A673 (cell line): ENCODE results near the gene RALGAPA2. TPM values are rescaled to one million over a fixed set of nuclear protein-coding genes. Genes with fewer than 3 reads are reported as not detected.

ENCODE experiments used
- BruUV-seq: library from RNA; stranded (reverse); fragments of 400-500 nt; replicated peaks from 2 replicates; lab custom pipeline; 2021; lab: Mats Ljungman, UMichigan
- CTCF ChIA-PET: fragments of 300-600 bp; sonication (Branson Sonifier 250); formaldehyde crosslinking; loops from one replicate; lab custom pipeline; 2022; ENCODE audit warnings: antibody characterized with exemption; lab: Charles Lee
- POLR2A ChIA-PET: fragments of 300-600 bp; sonication (Branson Sonifier 250); formaldehyde crosslinking; loops from one replicate; lab custom pipeline; 2022; ENCODE audit warnings: antibody characterized with exemption; ENCODE audit not compliant: low non-redundant PET; lab: Charles Lee
- DNase-seq: peaks from one replicate; pipeline ENCODE4 v3.0.0-alpha.2; 2015; ENCODE audit warnings: low spot score
- H3K27ac ChIP-seq: fragments of 200-600 bp; sonication (generic); 2 replicates; pipeline ENCODE4 v1.5.1; 2016; ENCODE audit warnings: mixed run types, low read depth, mild to moderate bottlenecking, mixed read lengths, antibody characterized with exemption, low read length; ENCODE audit not compliant: poor library complexity, severe bottlenecking
- H3K27me3 ChIP-seq: fragments of 200-600 bp; sonication (generic); replicated peaks from 2 replicates; pipeline ENCODE4 v1.6.1; 2017; ENCODE audit warnings: mixed run types, low read depth, mild to moderate bottlenecking, mixed read lengths, antibody characterized with exemption, low read length; ENCODE audit not compliant: insufficient read depth, poor library complexity
- H3K36me3 ChIP-seq: fragments of 200-600 bp; sonication (generic); 2 replicates; pipeline ENCODE4 v1.6.1; 2016; ENCODE audit warnings: mixed run types, mild to moderate bottlenecking, mixed read lengths, antibody characterized with exemption, low read length; ENCODE audit not compliant: insufficient read depth, poor library complexity, severe bottlenecking
- H3K4me1 ChIP-seq: fragments of 200-600 bp; sonication (generic); 2 replicates; pipeline ENCODE4 v1.6.1; 2017; ENCODE audit warnings: mixed run types, mild to moderate bottlenecking, mixed read lengths, antibody characterized with exemption, low read length; ENCODE audit not compliant: insufficient read depth, poor library complexity, severe bottlenecking
- H3K4me3 ChIP-seq: fragments of 200-600 bp; sonication (generic); 2 replicates; pipeline ENCODE4 v1.5.1; 2016; ENCODE audit warnings: low read depth, mixed run types, mild to moderate bottlenecking, mixed read lengths, low read length; ENCODE audit not compliant: poor library complexity, severe bottlenecking
- H3K9me3 ChIP-seq: fragments of 200-600 bp; sonication (generic); 2 replicates; pipeline ENCODE4 v1.6.1; 2016; ENCODE audit warnings: mixed run types, low read depth, mild to moderate bottlenecking, mixed read lengths, antibody characterized with exemption, low read length; ENCODE audit not compliant: poor library complexity, severe bottlenecking
- EZH2 ChIP-seq: fragments of 200-600 bp; sonication (generic); IDR thresholded peaks from 2 replicates; pipeline ENCODE4 v1.6.1; 2017; ENCODE audit warnings: borderline replicate concordance, low read depth, mild to moderate bottlenecking, mixed read lengths, antibody characterized with exemption, low read length; ENCODE audit not compliant: poor library complexity, severe bottlenecking
- intact Hi-C: fragments of 100-400 bp; cut with micrococcal nuclease; formaldehyde crosslinking; loops from one replicate; pipeline ENCODE4 v1.10.0; 2022; ENCODE audit not compliant: unreplicated experiment
- total RNA-seq: library from RNA; stranded (reverse); gene quantifications from 2 replicates; pipeline ENCODE4 v1.2.3, GENCODE V29; 2021
- TF ChIP-seq, protein P1 (sequence below): fragments of 300-800, 200-600 bp; sonication (generic); conservative IDR thresholded peaks from 2 replicates; pipeline ENCODE4 v1.5.1; 2017; ENCODE audit warnings: low read depth, mild to moderate bottlenecking, antibody characterized with exemption, low read length, moderate library complexity, mixed read lengths

The RALGAPA2 gene
- total RNA-seq, 1 experiment from 2014 or later, result 32.4 TPM

DNA sequence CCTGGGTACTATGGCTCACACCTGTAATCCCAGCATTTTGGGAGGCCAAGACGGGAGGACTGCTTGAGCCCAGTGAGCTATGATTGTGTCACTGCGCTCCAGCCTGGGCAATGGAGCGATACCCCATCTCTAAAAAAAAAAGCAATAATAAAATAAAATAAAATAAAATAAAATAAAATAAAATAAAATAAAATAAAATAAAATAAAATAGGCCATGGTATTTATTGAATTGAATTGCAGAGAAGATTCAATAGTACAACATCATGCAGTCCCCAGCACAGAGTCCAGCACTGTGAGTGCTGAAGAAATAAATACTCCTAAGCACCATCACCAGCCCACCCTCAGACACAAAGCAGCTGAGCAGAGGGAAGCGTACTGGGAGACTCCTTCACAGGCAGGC, 144.7 kb downstream of the RALGAPA2 start:
- intact Hi-C loops, result loop anchor here (2.0 kb wide), 2 partner anchors 207 to 483 kb away; no protein-coding TSS in a partner anchor
- TF ChIP-seq, protein P1, sequence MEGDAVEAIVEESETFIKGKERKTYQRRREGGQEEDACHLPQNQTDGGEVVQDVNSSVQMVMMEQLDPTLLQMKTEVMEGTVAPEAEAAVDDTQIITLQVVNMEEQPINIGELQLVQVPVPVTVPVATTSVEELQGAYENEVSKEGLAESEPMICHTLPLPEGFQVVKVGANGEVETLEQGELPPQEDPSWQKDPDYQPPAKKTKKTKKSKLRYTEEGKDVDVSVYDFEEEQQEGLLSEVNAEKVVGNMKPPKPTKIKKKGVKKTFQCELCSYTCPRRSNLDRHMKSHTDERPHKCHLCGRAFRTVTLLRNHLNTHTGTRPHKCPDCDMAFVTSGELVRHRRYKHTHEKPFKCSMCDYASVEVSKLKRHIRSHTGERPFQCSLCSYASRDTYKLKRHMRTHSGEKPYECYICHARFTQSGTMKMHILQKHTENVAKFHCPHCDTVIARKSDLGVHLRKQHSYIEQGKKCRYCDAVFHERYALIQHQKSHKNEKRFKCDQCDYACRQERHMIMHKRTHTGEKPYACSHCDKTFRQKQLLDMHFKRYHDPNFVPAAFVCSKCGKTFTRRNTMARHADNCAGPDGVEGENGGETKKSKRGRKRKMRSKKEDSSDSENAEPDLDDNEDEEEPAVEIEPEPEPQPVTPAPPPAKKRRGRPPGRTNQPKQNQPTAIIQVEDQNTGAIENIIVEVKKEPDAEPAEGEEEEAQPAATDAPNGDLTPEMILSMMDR, result no peak
- no peak for TF ChIP-seq EZH2
- Histone ChIP-seq H3K27me3 (no peaks in the 10 kb centered on the region), H3K27ac (no peak overlapping the region), H3K4me1 (no peaks in the 10 kb centered on the region), H3K36me3 (peaks cover 6% of the 10 kb centered on the region), H3K4me3 (no peak overlapping the region), H3K9me3 (no peaks in the 10 kb centered on the region)
- ChIA-PET POLR2A (no interaction called here), CTCF (no interaction called here)
- BruUV-seq, result no TSS peak
- no peak for DNase-seq

DNA sequence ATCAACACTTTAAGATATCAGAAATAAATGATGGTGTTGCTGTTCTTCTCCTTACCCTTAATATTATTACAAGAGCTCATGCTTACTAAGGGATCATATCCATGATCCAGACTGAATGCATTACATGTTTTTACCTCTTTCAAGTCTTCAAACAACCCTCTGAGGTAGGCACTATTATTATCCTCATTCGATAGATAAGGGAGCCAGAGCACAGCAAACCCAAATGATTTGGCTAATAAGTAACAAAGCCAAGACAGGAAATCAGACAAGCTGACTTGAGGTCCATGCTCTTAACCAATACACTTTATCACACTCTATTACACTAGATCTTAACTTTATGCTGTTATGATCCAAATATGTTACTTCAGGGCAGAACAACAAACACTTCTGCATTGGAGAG, 145.9 kb downstream of the RALGAPA2 start:
- no peaks in the 10 kb centered on the region for H3K27me3 ChIP-seq
- no peaks in the 10 kb centered on the region for H3K4me1 ChIP-seq
- intact Hi-C loops, result no loop called here
- no peak for TF ChIP-seq EZH2
- TF ChIP-seq, protein P1, result no peak
- no TSS peak for BruUV-seq
- POLR2A ChIA-PET, result no interaction called here
- peaks cover 6% of the 10 kb centered on the region for H3K36me3 ChIP-seq
- no peak overlapping the region for H3K27ac ChIP-seq
- H3K4me3 ChIP-seq, result no peak overlapping the region
- no peak for DNase-seq
- CTCF ChIA-PET, result no interaction called here
- no peaks in the 10 kb centered on the region for H3K9me3 ChIP-seq

DNA sequence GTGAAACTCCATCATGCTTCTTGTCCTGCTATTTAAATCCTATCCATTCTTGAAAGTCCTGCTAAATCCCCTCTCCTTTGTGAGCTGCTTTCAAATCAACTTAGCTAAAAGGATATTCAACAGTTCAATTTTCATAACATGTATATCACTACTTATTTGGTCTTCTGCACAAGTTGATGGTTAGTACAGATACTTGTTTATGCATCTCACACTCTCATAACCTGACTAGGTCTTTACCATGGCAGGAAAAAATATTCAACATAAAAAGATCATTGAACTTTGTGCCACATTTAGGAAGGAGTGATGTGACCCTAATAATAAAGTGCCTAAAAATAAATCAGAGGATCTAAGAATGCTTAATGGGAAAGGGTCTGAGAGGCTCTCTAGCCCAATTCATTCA, 148.2 kb downstream of the RALGAPA2 start:
- H3K27me3 ChIP-seq, result no peaks in the 10 kb centered on the region
- TF ChIP-seq, protein P1, result no peak
- no peak for TF ChIP-seq EZH2

More for the DNA sequence above, 148.2 kb downstream of the RALGAPA2 start:
- Histone ChIP-seq H3K27ac (no peak overlapping the region), H3K4me1 (no peaks in the 10 kb centered on the region), H3K4me3 (no peak overlapping the region), H3K36me3 (no peaks in the 10 kb centered on the region), H3K9me3 (no peaks in the 10 kb centered on the region)
- no peak for DNase-seq
- ChIA-PET CTCF (no interaction called here), POLR2A (no interaction called here)
- no TSS peak for BruUV-seq
- intact Hi-C loops, result no loop called here
